Right lobe of liver (tissue), 6 donors: ENCODE data around the gene MYH15. TPM values are rescaled to one million over a fixed set of nuclear protein-coding genes. Genes with fewer than 3 reads are reported as not detected.

Experiments used
- ATAC-seq, 4 donors: fragments of 200-7000 bp; cut with Tn5 transposase; one replicate each; pipeline ENCODE4 v1.9.1; 2020; ENCODE audit warnings: mild to moderate bottlenecking in 4 of 4, moderate library complexity in 4 of 4
- DNase-seq, 3 donors: peaks; one replicate each; pipeline ENCODE4 v3.0.0-alpha.2; 2020
- H3K27ac ChIP-seq, 3 donors: fragments of 200-600 bp; one replicate each; pipeline ENCODE4 v1.8.0; 2022
- H3K27me3 ChIP-seq, 2 donors: fragments of 200-600 bp; one replicate each; pipeline ENCODE4 v1.8.0; 2022
- H3K36me3 ChIP-seq, 4 donors: fragments of 200-600 bp; sonication (generic) in 1 of 4; one replicate each; pipeline versions ENCODE4 v1.5.1 to v1.8.0; 2017 to 2022; ENCODE audit warnings: control low read depth in 1 of 4
- H3K4me1 ChIP-seq, 4 donors: fragments of 200-600 bp; sonication (generic) in 1 of 4; one replicate each; pipeline versions ENCODE4 v1.5.1 to v1.8.0; 2017 to 2022; ENCODE audit warnings: control low read depth in 1 of 4
- H3K4me3 ChIP-seq, 3 donors: fragments of 200-600 bp; one replicate each; pipeline ENCODE4 v1.8.0; 2022
- H3K9me3 ChIP-seq, 4 donors: fragments of 200-600 bp; sonication (generic) in 1 of 4; one replicate each; pipeline versions ENCODE4 v1.5.1 to v1.8.0; 2017 to 2022; ENCODE audit warnings: control low read depth in 1 of 4
- POLR2A ChIP-seq: fragments of 450-650 bp; IDR thresholded peaks from one replicate; pipeline ENCODE4 v1.6.1; 2017; ENCODE audit warnings: antibody characterized with exemption, mild to moderate bottlenecking
- whole genome bisulfite sequencing: methylation state at CpG from one replicate; pipeline ENCODE4 v1.1.6; 2018; ENCODE audit warnings: low coverage, low lambda C conversion rate; ENCODE audit not compliant: insufficient coverage; ENCODE audit errors: missing lambda C conversion rate; 5-methylcytosine and 5-hydroxymethylcytosine counted together
- intact Hi-C, 2 donors: fragments of 100-400 bp; cut with DNase I; formaldehyde crosslinking; loops; one replicate each; pipeline versions ENCODE4 v1.11.2 to v1.14.1; 2022
- total RNA-seq, 6 experiments: library from RNA; depleted of rRNA in 2 of 6; stranded (reverse); fragments of >200 nt in 2 of 6; fragmentation: NEBNext Ultra II Directional in 3 of 6; extraction: Animal tissue kit (Norgen Biotek cat#: 25700) in 3 of 6; gene quantifications; one replicate each; pipeline versions ENCODE4 v1.1.0 to v1.2.4, GENCODE V29; 2016 to 2023
- TF ChIP-seq, protein P1 (sequence below), 4 donors: fragments of 200-600 bp in 3 of 4; fragments of 450-650 bp in 1 of 4; IDR thresholded peaks; one replicate each; pipeline versions ENCODE4 v1.5.1 to v1.8.0; 2016 to 2022; ENCODE audit warnings: antibody characterized with exemption in 4 of 4, mild to moderate bottlenecking in 2 of 4
- donor health status: DM: no; HTN: yes; CAD: no.
- donor health status: DM: no; HTN: no; CAD: no.
- donor health status: DM: no; HTN: no; CAD: no.
- donor health status: DM: no; HTN: yes; CAD: no.
- donor health status: DM: no; HTN: yes; CAD: no.

The MYH15 gene
- total RNA-seq, 6 experiments from 2014 or later: not detected

GRCh38 chr3:108453565-108453964, 56.8 kb downstream of the MYH15 start:
- no peaks in the 10 kb centered on the region for H3K9me3 ChIP-seq
- intact Hi-C loops: no loop called here
- no peak overlapping the region for H3K4me3 ChIP-seq
- H3K36me3 ChIP-seq: no peaks in the 10 kb centered on the region
- H3K4me1 ChIP-seq: no peaks in the 10 kb centered on the region
- DNase-seq: no peak
- 40% methylated on average over 1 of the region's 1 CpG for WGBS
- no peak overlapping the region for H3K27ac ChIP-seq
- no peak for TF ChIP-seq POLR2A
- TF ChIP-seq, protein P1, sequence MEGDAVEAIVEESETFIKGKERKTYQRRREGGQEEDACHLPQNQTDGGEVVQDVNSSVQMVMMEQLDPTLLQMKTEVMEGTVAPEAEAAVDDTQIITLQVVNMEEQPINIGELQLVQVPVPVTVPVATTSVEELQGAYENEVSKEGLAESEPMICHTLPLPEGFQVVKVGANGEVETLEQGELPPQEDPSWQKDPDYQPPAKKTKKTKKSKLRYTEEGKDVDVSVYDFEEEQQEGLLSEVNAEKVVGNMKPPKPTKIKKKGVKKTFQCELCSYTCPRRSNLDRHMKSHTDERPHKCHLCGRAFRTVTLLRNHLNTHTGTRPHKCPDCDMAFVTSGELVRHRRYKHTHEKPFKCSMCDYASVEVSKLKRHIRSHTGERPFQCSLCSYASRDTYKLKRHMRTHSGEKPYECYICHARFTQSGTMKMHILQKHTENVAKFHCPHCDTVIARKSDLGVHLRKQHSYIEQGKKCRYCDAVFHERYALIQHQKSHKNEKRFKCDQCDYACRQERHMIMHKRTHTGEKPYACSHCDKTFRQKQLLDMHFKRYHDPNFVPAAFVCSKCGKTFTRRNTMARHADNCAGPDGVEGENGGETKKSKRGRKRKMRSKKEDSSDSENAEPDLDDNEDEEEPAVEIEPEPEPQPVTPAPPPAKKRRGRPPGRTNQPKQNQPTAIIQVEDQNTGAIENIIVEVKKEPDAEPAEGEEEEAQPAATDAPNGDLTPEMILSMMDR (IDR thresholded peaks at IDR 0.05): no peak
- no peaks in the 10 kb centered on the region for H3K27me3 ChIP-seq
- ATAC-seq: no peak

GRCh38 chr3:108450444-108450843, 60.0 kb downstream of the MYH15 start:
- WGBS: 26% methylated on average over 2 of the region's 2 CpGs
- ATAC-seq: no peak

DNA sequence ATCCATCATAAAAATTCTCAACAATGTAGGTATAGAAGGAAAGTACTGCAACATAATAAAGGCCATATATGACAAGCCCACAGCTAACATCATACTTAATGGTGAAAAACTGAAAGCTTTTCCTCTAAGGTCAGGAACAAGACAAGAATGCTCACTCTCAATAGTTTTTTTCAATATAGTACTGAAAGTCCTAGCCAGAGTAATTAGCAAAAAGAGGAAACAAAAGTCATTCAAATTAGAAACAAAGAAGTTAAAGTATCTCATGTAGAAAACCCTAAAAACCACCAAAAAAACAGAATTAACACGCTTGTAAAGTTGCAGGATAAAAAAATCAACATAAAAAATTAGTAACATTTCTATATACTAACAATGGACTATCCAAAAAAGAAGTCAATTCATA, 61.8 kb downstream of the MYH15 start:
- Histone ChIP-seq H3K9me3 (peaks cover 0 to 5% (median 0%) of the 10 kb centered on the region in 4 donors), H3K27me3 (no peaks in the 10 kb centered on the region), H3K36me3 (no peaks in the 10 kb centered on the region), H3K27ac (no peak overlapping the region), H3K4me3 (no peak overlapping the region), H3K4me1 (no peaks in the 10 kb centered on the region)
- TF ChIP-seq POLR2A: no peak
- TF ChIP-seq, protein P1 (IDR thresholded peaks at IDR 0.05): no peak
- ATAC-seq: no peak
- intact Hi-C loops: no loop called here
- no peak for DNase-seq
- 43% methylated on average over 1 of the region's 1 CpG for WGBS

More at GRCh38 chr3:108450444-108450843, 60.0 kb downstream of the MYH15 start:
- H3K9me3 ChIP-seq: peaks cover 0 to 5% (median 0%) of the 10 kb centered on the region in 4 donors
- intact Hi-C loops: no loop called here
- no peaks in the 10 kb centered on the region for H3K27me3 ChIP-seq
- H3K27ac ChIP-seq: no peak overlapping the region
- DNase-seq: no peak
- no peak overlapping the region for H3K4me3 ChIP-seq
- H3K4me1 ChIP-seq: no peaks in the 10 kb centered on the region
- H3K36me3 ChIP-seq: no peaks in the 10 kb centered on the region
- no peak for TF ChIP-seq POLR2A
- TF ChIP-seq, protein P1 (IDR thresholded peaks at IDR 0.05): no peak

DNA sequence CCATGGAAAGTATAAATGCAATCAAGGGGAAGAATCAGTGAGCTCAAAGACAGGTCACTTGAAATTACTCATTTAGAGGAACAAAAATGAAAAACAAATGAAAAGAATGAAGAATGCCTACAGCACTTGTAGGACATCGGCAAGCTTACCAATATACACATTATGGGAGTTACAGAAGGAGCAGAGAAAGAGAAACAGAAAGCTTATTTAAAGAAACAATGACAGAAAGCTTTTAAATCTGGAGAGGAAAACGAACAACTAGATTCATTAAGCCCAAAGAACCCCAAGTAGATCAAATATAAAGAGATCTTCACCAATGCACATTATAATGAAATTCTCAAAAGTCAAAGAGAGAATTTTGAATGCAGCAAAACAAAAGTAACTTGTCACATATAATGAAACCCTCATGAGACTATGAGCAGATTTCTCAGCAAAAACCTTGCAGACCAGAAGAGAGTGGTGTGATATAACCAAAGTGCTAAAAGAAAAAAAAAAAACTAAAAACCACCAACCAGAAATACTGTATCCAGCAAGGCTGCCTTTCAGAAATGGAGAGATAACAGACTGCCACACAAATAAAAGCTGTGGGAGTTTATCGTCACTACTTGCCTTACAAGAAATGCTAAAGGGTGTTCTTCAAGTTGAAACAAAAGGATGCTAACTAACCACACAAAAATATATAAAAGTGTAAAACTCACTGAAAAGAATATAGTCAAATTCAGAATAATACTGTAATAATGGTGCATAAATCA, 63.1 kb downstream of the MYH15 start:
- H3K9me3 ChIP-seq: peaks cover 0 to 5% (median 0%) of the 10 kb centered on the region in 4 donors
- TF ChIP-seq POLR2A: no peak
- TF ChIP-seq, protein P1 (IDR thresholded peaks at IDR 0.05): no peak
- WGBS: 75% methylated on average over 3 of the region's 3 CpGs
- H3K36me3 ChIP-seq: no peaks in the 10 kb centered on the region
- intact Hi-C loops: no loop called here
- ATAC-seq (no peak), DNase-seq (no peak)
- H3K27me3 ChIP-seq: no peaks in the 10 kb centered on the region
- H3K4me1 ChIP-seq: no peaks in the 10 kb centered on the region
- H3K4me3 ChIP-seq: no peak overlapping the region
- no peak overlapping the region for H3K27ac ChIP-seq
